ENCODE data around the gene HMGN1. TPM values are rescaled to one million over a fixed set of nuclear protein-coding genes. Genes with fewer than 3 reads are reported as not detected.

The HMGN1 gene
- total RNA-seq, 1 experiment from 2014 or later, result 516 TPM

- Mint-ChIP-seq H3K4me3 (peak overlapping the region; percentile 83 to 90), H3K36me3 (ENCODE audit: insufficient read depth in 1 of 3, low read depth in 3 of 3) (peaks cover 43 to 60% (median 58%) of the 10 kb centered on the region in 3 experiments), H3K27me3 (ENCODE audit: low read depth) (no peaks in the 10 kb centered on the region), H3K4me1 (peaks cover 40 to 47% of the 10 kb centered on the region in 2 experiments), H3K9me3 (no peaks in the 10 kb centered on the region; a peak in 1 of 5 replicates), H3K27ac (peak overlapping the region in 1 of 3 experiments; percentile 86; a peak in 3 of 7 replicates)
- Histone ChIP-seq H3K23ac (ENCODE audit: insufficient read length, low read depth, low read length) (no peak overlapping the region), H4K20me1 (ENCODE audit: control insufficient read depth, insufficient read depth, insufficient read length) (no peaks in the 10 kb centered on the region), H2BK20ac (ENCODE audit: low read depth, low read length, poor library complexity, severe bottlenecking) (no peak overlapping the region), H2AFZ (ENCODE audit: low read length) (no peak overlapping the region), H2BK120ac (ENCODE audit: low read depth, low read length, poor library complexity, severe bottlenecking) (no peak overlapping the region), H3K9ac (ENCODE audit: extremely low read depth, insufficient read length, low read length) (peak overlapping the region; percentile 26), H3K4me2 (ENCODE audit: insufficient read depth, insufficient read length, low read length) (peak overlapping the region; percentile 89), H3K79me2 (ENCODE audit: insufficient read depth, low read length) (peaks cover 14% of the 10 kb centered on the region), H3K27ac (ENCODE audit: insufficient read length, low read depth, low read length) (no peak overlapping the region), H2BK12ac (ENCODE audit: insufficient read length, low read depth, low read length) (no peak overlapping the region), H2BK15ac (ENCODE audit: low read depth, low read length) (no peak overlapping the region), H2AK5ac (ENCODE audit: insufficient read length, low read length) (no peak overlapping the region), H4K91ac (ENCODE audit: insufficient read length, low read depth, low read length) (no peak overlapping the region), H3K56ac (ENCODE audit: insufficient read length, low read depth, low read length) (no peak overlapping the region), H4K8ac (replicated peaks; ENCODE audit: insufficient read length, low read depth, low read length) (no peak overlapping the region), H3K23me2 (ENCODE audit: insufficient read length, low read depth, low read length, poor library complexity, severe bottlenecking) (peaks cover 4% of the 10 kb centered on the region), H3K18ac (ENCODE audit: insufficient read length, low read depth, low read length) (no peak overlapping the region), H3T11ph (ENCODE audit: low read length) (no peak overlapping the region), H2BK5ac (ENCODE audit: insufficient read length, low read length) (no peak overlapping the region), H3K4me1 (ENCODE audit: insufficient read depth, low read length) (peaks cover 8% of the 10 kb centered on the region; the same call in 1 of the 2 replicates), H3K9me3 (ENCODE audit: control insufficient read depth, low read depth, low read length) (no peaks in the 10 kb centered on the region), H3K14ac (ENCODE audit: insufficient read depth, low read length) (no peak overlapping the region), H4K5ac (ENCODE audit: insufficient read length, low read depth, low read length) (no peak overlapping the region), H3K27me3 (ENCODE audit: insufficient read depth, low read length) (no peaks in the 10 kb centered on the region), H3K79me1 (ENCODE audit: insufficient read depth, low read depth, low read length, poor library complexity, severe bottlenecking) (no peaks in the 10 kb centered on the region), H3K4ac (ENCODE audit: low read depth, low read length) (no peak overlapping the region)
- TF ChIP-seq CTCF (conservative IDR thresholded peaks at IDR 0.05), result no peak
- no CpG with 5 or more reads among the region's 7 CpGs for WGBS (ENCODE audit: extremely low coverage, insufficient read length, low lambda C conversion rate)
- DNase-seq, result no peak
These were observed 2.1 kb downstream of the HMGN1 start for GRCh38 chr21:39346671-39347331.

Data from H9 (cell line).